Body of pancreas (tissue), 4 donors: ENCODE measurements around the gene ILDR2. TPM values are rescaled to one million over a fixed set of nuclear protein-coding genes. Genes with fewer than 3 reads are reported as not detected.
A peak's percentile ranks its signal among the peaks of the same experiment; 100 is the strongest.

Source experiments
- ATAC-seq: fragments of 150-250 bp; one replicate; pipeline ENCODE4 v1.9.1; 2016
- DNase-seq, 4 donors: peaks; one replicate each; pipeline ENCODE4 v3.0.0-alpha.2; 2019
- H3K27ac ChIP-seq, 4 donors: fragments of 200-600 bp; sonication (generic); 1 replicate in 3 of 4; 2 replicates in 1 of 4; pipeline versions ENCODE4 v1.5.1 to v1.6.1; 2016 to 2019; ENCODE audit warnings: mild to moderate bottlenecking in 1 of 4, mixed read lengths in 1 of 4, moderate library complexity in 1 of 4
- H3K27me3 ChIP-seq, 2 donors: fragments of 200-600 bp; sonication (generic); one replicate each; pipeline ENCODE4 v1.6.0; 2016; ENCODE audit warnings: mild to moderate bottlenecking in 1 of 2
- H3K36me3 ChIP-seq, 2 donors: fragments of 200-600 bp; sonication (generic); replicated peaks in 1 of 2; 2 replicates each; pipeline ENCODE4 v1.5.1; 2016; ENCODE audit warnings: low read depth in 2 of 2; ENCODE audit not compliant: insufficient read depth in 1 of 2
- H3K4me1 ChIP-seq: fragments of 200-600 bp; sonication (generic); one replicate; pipeline ENCODE4 v1.6.0; 2016
- H3K4me3 ChIP-seq, 2 donors: fragments of 200-600 bp; sonication (generic); 1 replicate in 1 of 2; 2 replicates in 1 of 2; pipeline ENCODE4 v1.5.1; 2016 to 2019
- H3K9me3 ChIP-seq, 3 donors: fragments of 200-600 bp; sonication (generic); 1 replicate in 2 of 3; 2 replicates in 1 of 3; pipeline ENCODE4 v1.5.1; 2016
- CTCF ChIP-seq, 7 experiments: fragments of 450-650 bp in 4 of 7; fragments of 200-600 bp in 3 of 7; sonication (generic) in 3 of 7; IDR thresholded peaks; one replicate each; pipeline ENCODE4 v1.5.1; 2016 to 2019; ENCODE audit warnings: antibody characterized with exemption in 7 of 7
- POLR2A ChIP-seq, 3 donors: fragments of 450-650 bp; IDR thresholded peaks; one replicate each; pipeline ENCODE4 v1.6.1; 2016; ENCODE audit warnings: antibody characterized with exemption in 3 of 3, mild to moderate bottlenecking in 2 of 3
- WGBS, 2 donors: methylation state at CpG; one replicate each; pipeline ENCODE4 v1.1.5; 2017; 5-methylcytosine and 5-hydroxymethylcytosine counted together
- intact Hi-C: fragments of 100-400 bp; cut with DNase I; formaldehyde crosslinking; loops from one replicate; pipeline ENCODE4 v1.15.1; 2023
- small RNA-seq: library from RNA; depleted of rRNA; stranded (forward); fragments of <200 nt; gene quantifications from one replicate; pipeline ENCODE3, GENCODE V24; 2016
- total RNA-seq, 2 donors: library from RNA; depleted of rRNA; stranded (reverse); fragments of >200 nt; gene quantifications; one replicate each; pipeline ENCODE4 v1.1.0, GENCODE V29; 2016

The ILDR2 gene
- total RNA-seq, 2 donors from 2014 or later, result 0.52 to 0.66 TPM

GRCh38 chr1:166859597-166859996 lies 115.7 kb downstream of the ILDR2 start:
- no peak overlapping the region for H3K4me3 ChIP-seq
- peaks cover 0 to 3% of the 10 kb centered on the region in 2 donors for H3K36me3 ChIP-seq
- WGBS, 2 donors, result 79 to 95% methylated on average over 4 to 5 of the region's 5 CpGs
- no peaks in the 10 kb centered on the region for H3K9me3 ChIP-seq
- intact Hi-C loops, result no loop called here
- no peaks in the 10 kb centered on the region for H3K27me3 ChIP-seq
- DNase-seq (no peak), ATAC-seq (no peak)
- no peaks in the 10 kb centered on the region for H3K4me1 ChIP-seq
- TF ChIP-seq CTCF (IDR thresholded peaks at IDR 0.05) (no peak), POLR2A (IDR thresholded peaks at IDR 0.05) (no peak)
- H3K27ac ChIP-seq, result no peak overlapping the region

GRCh38 chr1:166858726-166859419 lies 116.5 kb downstream of the ILDR2 start:
- no peak overlapping the region for H3K27ac ChIP-seq
- H3K27me3 ChIP-seq, result no peaks in the 10 kb centered on the region
- intact Hi-C loops, result no loop called here
- 76 to 89% methylated on average over 7 of the region's 7 CpGs for WGBS, 2 donors
- peaks cover 0 to 3% of the 10 kb centered on the region in 2 donors for H3K36me3 ChIP-seq
- H3K4me3 ChIP-seq, result no peak overlapping the region
- H3K9me3 ChIP-seq, result no peaks in the 10 kb centered on the region
- TF ChIP-seq POLR2A (IDR thresholded peaks at IDR 0.05), result no peak
- no peak for TF ChIP-seq CTCF (IDR thresholded peaks at IDR 0.05)
- ATAC-seq (no peak), DNase-seq (no peak)
- no peaks in the 10 kb centered on the region for H3K4me1 ChIP-seq

Small RNAs within 50 kb of the gene (small RNA-seq; reads per million reads assigned to genes)
- gene RNA5SP65, result 6.5 reads per million, percentile 90 among the genes with 10 or more reads in this experiment

Other genes with a start within 250 kb of the ILDR2 start
- 10 to 100 TPM; 13.8 to 15.3 TPM for gene POGK, start 136.1 kb downstream of the ILDR2 start, total RNA-seq
- gene TADA1, start 99.3 kb downstream of the ILDR2 start, total RNA-seq, result 1 to 10 TPM in 1 of 2 donors, under 1 TPM in 1; 0.99 to 4.9 TPM
- not detected for gene MAEL, start 13.7 kb upstream of the ILDR2 start, total RNA-seq
- 1 to 10 TPM in 1 of 2 donors, not detected in 1; 1.6 TPM for gene GPA33, start 114.8 kb upstream of the ILDR2 start, total RNA-seq
- gene STYXL2, start 118.5 kb upstream of the ILDR2 start, total RNA-seq, result not detected
- gene POU2F1, start 245.3 kb upstream of the ILDR2 start, total RNA-seq, result 10 to 100 TPM in 1 of 2 donors, 1 to 10 TPM in 1; 6.2 to 13.5 TPM